ENCODE data around the gene ABHD5.

The ABHD5 gene

DNA sequence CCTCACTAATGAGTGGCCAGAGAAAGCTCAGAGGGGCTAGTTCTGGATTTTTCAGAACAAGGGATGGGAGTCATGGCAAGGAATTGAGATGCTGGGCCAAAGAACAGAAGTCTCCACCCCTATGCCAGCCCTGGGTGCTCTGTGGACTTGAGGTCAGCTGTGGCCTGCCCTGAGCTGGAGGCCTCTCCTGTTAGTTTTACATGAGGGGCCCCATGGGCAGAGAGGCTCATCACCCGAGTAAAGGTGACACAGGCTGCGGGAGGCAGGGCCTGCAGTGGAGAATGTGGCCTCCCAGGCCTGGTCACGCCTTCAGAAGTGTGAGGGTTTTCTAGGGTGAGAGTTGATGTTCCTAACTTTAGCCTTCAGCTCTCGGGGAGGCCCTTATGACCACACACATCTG is 44.9 kb downstream of the ABHD5 start:
- Histone ChIP-seq H3K36me3 (ENCODE audit: insufficient read depth, low read length) (no peaks in the 10 kb centered on the region), H3K9me3 (ENCODE audit: low read depth, low read length) (no peaks in the 10 kb centered on the region), H3K27ac (no peak overlapping the region), H3K4me3 (no peak overlapping the region), H3K9ac (ENCODE audit: insufficient read length) (no peak overlapping the region)
- no peak for DNase-seq (ENCODE audit: low read depth, low spot score)
- no peak for TF ChIP-seq POLR2AphosphoS5 (IDR thresholded peaks at IDR 0.05; ENCODE audit: borderline replicate concordance, low read depth, low read length)
- TF ChIP-seq FOXP2 (optimal IDR thresholded peaks at IDR 0.05; ENCODE audit: control extremely low read depth, extremely low read length, insufficient read depth), result no peak
- TF ChIP-seq EZH2 (IDR thresholded peaks at IDR 0.05), result no peak

GRCh38 chr3:43736558-43737440 is 46.1 kb downstream of the ABHD5 start:
- H3K9ac ChIP-seq (ENCODE audit: insufficient read length), result no peak overlapping the region
- no peak overlapping the region for H3K27ac ChIP-seq
- H3K4me3 ChIP-seq, result no peak overlapping the region
- TF ChIP-seq POLR2AphosphoS5 (IDR thresholded peaks at IDR 0.05; ENCODE audit: borderline replicate concordance, low read depth, low read length) (no peak), EZH2 (IDR thresholded peaks at IDR 0.05) (no peak), FOXP2 (optimal IDR thresholded peaks at IDR 0.05; ENCODE audit: control extremely low read depth, extremely low read length, insufficient read depth) (no peak)
- H3K36me3 ChIP-seq (ENCODE audit: insufficient read depth, low read length), result no peaks in the 10 kb centered on the region
- no peaks in the 10 kb centered on the region for H3K9me3 ChIP-seq (ENCODE audit: low read depth, low read length)
- no peak for DNase-seq (ENCODE audit: low read depth, low spot score)

GRCh38 chr3:43738305-43738704 is 47.6 kb downstream of the ABHD5 start:
- no peaks in the 10 kb centered on the region for H3K9me3 ChIP-seq (ENCODE audit: low read depth, low read length)
- H3K4me3 ChIP-seq, result no peak overlapping the region
- H3K36me3 ChIP-seq (ENCODE audit: insufficient read depth, low read length), result no peaks in the 10 kb centered on the region
- no peak overlapping the region for H3K27ac ChIP-seq
- TF ChIP-seq EZH2 (IDR thresholded peaks at IDR 0.05) (no peak), POLR2AphosphoS5 (IDR thresholded peaks at IDR 0.05; ENCODE audit: borderline replicate concordance, low read depth, low read length) (no peak), FOXP2 (optimal IDR thresholded peaks at IDR 0.05; ENCODE audit: control extremely low read depth, extremely low read length, insufficient read depth) (no peak)
- no peak overlapping the region for H3K9ac ChIP-seq (ENCODE audit: insufficient read length)
- no peak for DNase-seq (ENCODE audit: low read depth, low spot score)

DNA sequence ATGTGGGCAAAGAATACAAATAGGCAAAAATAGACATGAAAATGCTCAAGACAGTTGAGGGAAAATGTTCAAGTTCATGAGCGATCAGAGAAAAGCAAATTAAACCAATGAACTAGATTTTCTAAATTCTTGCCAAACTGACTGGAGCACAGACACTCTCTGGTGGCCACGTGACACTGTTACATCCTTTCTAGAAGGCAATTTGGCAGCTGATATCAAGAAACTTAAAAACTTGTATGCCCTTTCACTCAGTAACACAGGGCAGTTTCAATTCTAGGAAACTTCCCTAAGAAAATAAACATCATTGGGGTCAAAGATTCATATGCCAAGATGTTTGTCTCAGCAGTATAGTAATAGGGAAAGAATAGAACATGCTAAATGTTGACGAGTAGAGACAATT is 52.2 kb downstream of the ABHD5 start:
- Histone ChIP-seq H3K9ac (ENCODE audit: insufficient read length) (no peak overlapping the region), H3K27ac (no peak overlapping the region), H3K36me3 (ENCODE audit: insufficient read depth, low read length) (no peaks in the 10 kb centered on the region), H3K9me3 (ENCODE audit: low read depth, low read length) (no peaks in the 10 kb centered on the region), H3K4me3 (no peak overlapping the region)
- TF ChIP-seq POLR2AphosphoS5 (IDR thresholded peaks at IDR 0.05; ENCODE audit: borderline replicate concordance, low read depth, low read length) (no peak), FOXP2 (optimal IDR thresholded peaks at IDR 0.05; ENCODE audit: control extremely low read depth, extremely low read length, insufficient read depth) (no peak), EZH2 (IDR thresholded peaks at IDR 0.05) (no peak)
- DNase-seq (ENCODE audit: low read depth, low spot score), result no peak

DNA sequence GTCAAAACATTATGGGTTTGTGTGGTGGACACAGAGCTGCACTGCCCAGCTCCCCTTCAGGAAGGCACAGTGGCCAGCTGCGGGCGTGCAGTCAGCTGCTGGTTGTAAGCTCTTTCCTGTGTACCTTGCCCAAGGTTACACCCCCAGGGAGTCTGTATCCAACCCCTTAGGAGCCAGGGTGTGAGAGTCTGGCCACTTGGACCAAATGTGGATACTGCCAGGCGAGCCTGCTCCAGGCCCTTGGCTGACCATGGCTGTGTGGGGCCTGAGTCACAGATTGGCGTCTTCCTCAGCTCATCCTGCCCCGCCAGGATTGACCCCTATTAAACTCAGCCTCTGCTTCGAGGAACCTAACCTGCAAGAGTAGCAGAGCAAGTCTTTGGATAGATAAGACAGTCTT is 56.9 kb downstream of the ABHD5 start:
- no peak for TF ChIP-seq FOXP2 (optimal IDR thresholded peaks at IDR 0.05; ENCODE audit: control extremely low read depth, extremely low read length, insufficient read depth)
- TF ChIP-seq POLR2AphosphoS5 (IDR thresholded peaks at IDR 0.05; ENCODE audit: borderline replicate concordance, low read depth, low read length), result no peak
- no peak for TF ChIP-seq EZH2 (IDR thresholded peaks at IDR 0.05)
- Histone ChIP-seq H3K36me3 (ENCODE audit: insufficient read depth, low read length) (no peaks in the 10 kb centered on the region), H3K27ac (no peak overlapping the region), H3K9me3 (ENCODE audit: low read depth, low read length) (no peaks in the 10 kb centered on the region), H3K4me3 (no peak overlapping the region), H3K9ac (ENCODE audit: insufficient read length) (no peak overlapping the region)
- DNase-seq (ENCODE audit: low read depth, low spot score), result no peak

GRCh38 chr3:43748179-43748578 is 57.4 kb downstream of the ABHD5 start:
- no peak overlapping the region for H3K9ac ChIP-seq (ENCODE audit: insufficient read length)
- no peaks in the 10 kb centered on the region for H3K9me3 ChIP-seq (ENCODE audit: low read depth, low read length)
- no peak for DNase-seq (ENCODE audit: low read depth, low spot score)
- H3K36me3 ChIP-seq (ENCODE audit: insufficient read depth, low read length), result no peaks in the 10 kb centered on the region
- H3K27ac ChIP-seq, result no peak overlapping the region
- no peak for TF ChIP-seq POLR2AphosphoS5 (IDR thresholded peaks at IDR 0.05; ENCODE audit: borderline replicate concordance, low read depth, low read length)
- no peak for TF ChIP-seq EZH2 (IDR thresholded peaks at IDR 0.05)
- TF ChIP-seq FOXP2 (optimal IDR thresholded peaks at IDR 0.05; ENCODE audit: control extremely low read depth, extremely low read length, insufficient read depth), result no peak
- no peak overlapping the region for H3K4me3 ChIP-seq

- Histone ChIP-seq H3K9me3 (ENCODE audit: low read depth, low read length) (no peaks in the 10 kb centered on the region), H3K9ac (ENCODE audit: insufficient read length) (no peak overlapping the region), H3K36me3 (ENCODE audit: insufficient read depth, low read length) (no peaks in the 10 kb centered on the region), H3K4me3 (no peak overlapping the region), H3K27ac (no peak overlapping the region)
- DNase-seq (ENCODE audit: low read depth, low spot score), result no peak
- TF ChIP-seq FOXP2 (optimal IDR thresholded peaks at IDR 0.05; ENCODE audit: control extremely low read depth, extremely low read length, insufficient read depth) (no peak), EZH2 (IDR thresholded peaks at IDR 0.05) (no peak)
These were observed 57.9 kb downstream of the ABHD5 start for GRCh38 chr3:43748645-43749044.

DNA sequence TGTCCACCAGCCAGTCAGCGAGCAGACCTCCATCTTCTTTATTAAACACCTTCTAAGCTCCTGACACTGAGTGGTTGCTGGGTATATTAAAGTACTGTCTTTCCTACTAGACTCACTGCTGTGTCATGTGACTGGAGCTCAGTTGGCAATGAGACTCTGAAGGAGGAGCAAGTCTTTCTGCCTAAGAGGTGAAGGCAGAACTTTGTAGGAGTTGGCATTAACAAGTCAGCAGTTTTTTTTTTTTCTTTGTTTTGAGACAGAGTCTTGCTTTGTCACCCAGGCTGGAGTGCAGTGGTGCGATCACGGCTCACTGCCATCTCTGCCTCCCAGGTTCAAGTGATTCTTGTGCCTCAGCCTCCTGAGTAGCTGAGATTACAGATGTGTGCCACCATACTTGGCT is 62.2 kb downstream of the ABHD5 start:
- H3K36me3 ChIP-seq (ENCODE audit: insufficient read depth, low read length), result no peaks in the 10 kb centered on the region
- H3K9ac ChIP-seq (ENCODE audit: insufficient read length), result no peak overlapping the region
- TF ChIP-seq POLR2AphosphoS5 (IDR thresholded peaks at IDR 0.05; ENCODE audit: borderline replicate concordance, low read depth, low read length) (no peak), EZH2 (IDR thresholded peaks at IDR 0.05) (no peak), FOXP2 (optimal IDR thresholded peaks at IDR 0.05; ENCODE audit: control extremely low read depth, extremely low read length, insufficient read depth) (no peak)
- no peak overlapping the region for H3K4me3 ChIP-seq
- no peak overlapping the region for H3K27ac ChIP-seq
- no peaks in the 10 kb centered on the region for H3K9me3 ChIP-seq (ENCODE audit: low read depth, low read length)
- DNase-seq (ENCODE audit: low read depth, low spot score), result no peak

Measured in SK-N-MC (cell line).